T-helper 2 cell treated with Interferon-gamma antibody and Interleukin-4, amounts not matched to agents 5 μg/mL and 100 μg/mL, for 36 hours (primary cell): ENCODE data around the gene C14orf132.

Experiments used
- DNase-seq: peaks from one replicate; pipeline ENCODE4 v3.0.0; 2021; ENCODE audit warnings: low spot score
- H3K27ac Mint-ChIP-seq: one replicate; pipeline ENCODE4 v1.8.0; 2021; ENCODE audit warnings: mild to moderate bottlenecking, mixed read lengths
- H3K27me3 Mint-ChIP-seq: one replicate; pipeline ENCODE4 v1.8.0; 2021; ENCODE audit warnings: low read depth, mixed read lengths
- H3K36me3 Mint-ChIP-seq: one replicate; pipeline ENCODE4 v1.8.0; 2021; ENCODE audit warnings: low read depth, mixed read lengths
- H3K4me1 Mint-ChIP-seq: one replicate; pipeline ENCODE4 v1.8.0; 2021; ENCODE audit warnings: low read depth, mixed read lengths
- H3K4me3 Mint-ChIP-seq: one replicate; pipeline ENCODE4 v1.8.0; 2022; ENCODE audit warnings: mild to moderate bottlenecking, moderate library complexity, mixed read lengths
- H3K9me3 Mint-ChIP-seq: one replicate; pipeline ENCODE4 v1.8.0; 2021; ENCODE audit warnings: mixed read lengths

Gene C14orf132

DNA sequence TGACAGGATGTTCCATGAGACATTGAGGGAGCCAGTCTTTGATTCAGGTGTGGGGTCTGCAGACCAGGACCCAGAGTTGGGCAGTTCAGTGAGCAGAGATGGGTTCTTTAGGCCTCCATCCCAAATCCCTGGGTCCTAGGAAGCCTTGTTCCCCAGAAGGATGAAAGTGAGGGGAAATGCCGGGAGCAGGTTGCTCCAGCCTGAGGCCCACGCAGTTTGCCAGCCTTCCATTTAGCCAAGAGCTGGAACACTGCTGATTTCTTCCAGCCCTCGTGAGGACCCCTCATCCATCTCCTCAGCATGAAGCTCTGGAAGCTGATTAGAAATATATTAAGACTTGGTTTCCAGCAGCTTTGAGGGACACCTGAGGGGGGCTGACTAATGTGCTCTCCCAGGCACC is 12.1 kb downstream of the C14orf132 start:
- DNase-seq, result no peak
- Mint-ChIP-seq H3K36me3 (no peaks in the 10 kb centered on the region), H3K27me3 (no peaks in the 10 kb centered on the region), H3K4me3 (no peak overlapping the region), H3K4me1 (no peaks in the 10 kb centered on the region), H3K27ac (no peak overlapping the region), H3K9me3 (no peaks in the 10 kb centered on the region)

DNA sequence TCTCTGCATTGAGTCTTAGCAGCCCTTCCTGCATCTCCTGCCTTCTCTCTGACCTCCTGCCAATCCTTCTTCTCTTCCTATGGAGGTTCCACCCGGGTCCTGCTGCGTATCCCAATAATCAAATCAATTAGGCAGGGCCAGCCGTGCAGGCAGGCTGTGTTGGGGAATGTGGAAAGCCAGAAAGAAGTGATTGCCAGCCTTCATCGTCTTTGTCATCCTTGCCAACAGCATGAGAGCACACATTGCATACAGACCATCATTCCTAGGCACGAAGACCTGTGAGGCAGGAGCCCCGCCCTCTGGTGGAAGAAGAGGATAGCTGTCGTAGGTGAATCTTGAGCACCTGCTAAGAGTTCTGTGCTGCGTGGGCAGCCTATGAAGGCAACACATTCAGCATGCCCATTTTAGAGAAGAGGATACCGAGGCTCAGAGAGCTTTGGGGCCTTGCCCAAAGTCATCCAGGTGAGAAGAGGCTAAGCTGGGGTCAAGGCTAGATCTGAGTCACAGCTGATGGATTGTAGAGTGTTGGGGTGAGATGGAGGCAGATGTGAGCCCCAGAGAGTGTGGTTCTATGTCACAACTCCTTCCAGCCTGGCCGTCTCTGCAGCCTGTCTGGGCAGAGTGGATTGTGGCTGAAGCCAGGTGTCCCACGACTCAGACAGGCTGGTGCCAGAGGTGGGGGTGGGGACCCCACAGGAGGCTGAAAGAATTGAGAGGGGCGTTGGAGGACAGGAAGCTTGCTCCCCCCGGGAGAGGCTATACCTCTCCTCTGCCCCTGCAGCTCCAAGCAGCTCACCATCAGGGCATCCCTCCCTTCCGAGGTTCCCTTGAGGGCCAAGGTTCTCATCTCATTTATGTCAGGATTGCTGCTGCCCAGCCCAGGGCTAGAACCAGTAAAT is 12.7 kb downstream of the C14orf132 start:
- H3K36me3 Mint-ChIP-seq, result no peaks in the 10 kb centered on the region
- DNase-seq, result no peak
- no peaks in the 10 kb centered on the region for H3K4me1 Mint-ChIP-seq
- H3K27ac Mint-ChIP-seq, result no peak overlapping the region
- H3K4me3 Mint-ChIP-seq, result no peak overlapping the region
- no peaks in the 10 kb centered on the region for H3K9me3 Mint-ChIP-seq
- H3K27me3 Mint-ChIP-seq, result no peaks in the 10 kb centered on the region

DNA sequence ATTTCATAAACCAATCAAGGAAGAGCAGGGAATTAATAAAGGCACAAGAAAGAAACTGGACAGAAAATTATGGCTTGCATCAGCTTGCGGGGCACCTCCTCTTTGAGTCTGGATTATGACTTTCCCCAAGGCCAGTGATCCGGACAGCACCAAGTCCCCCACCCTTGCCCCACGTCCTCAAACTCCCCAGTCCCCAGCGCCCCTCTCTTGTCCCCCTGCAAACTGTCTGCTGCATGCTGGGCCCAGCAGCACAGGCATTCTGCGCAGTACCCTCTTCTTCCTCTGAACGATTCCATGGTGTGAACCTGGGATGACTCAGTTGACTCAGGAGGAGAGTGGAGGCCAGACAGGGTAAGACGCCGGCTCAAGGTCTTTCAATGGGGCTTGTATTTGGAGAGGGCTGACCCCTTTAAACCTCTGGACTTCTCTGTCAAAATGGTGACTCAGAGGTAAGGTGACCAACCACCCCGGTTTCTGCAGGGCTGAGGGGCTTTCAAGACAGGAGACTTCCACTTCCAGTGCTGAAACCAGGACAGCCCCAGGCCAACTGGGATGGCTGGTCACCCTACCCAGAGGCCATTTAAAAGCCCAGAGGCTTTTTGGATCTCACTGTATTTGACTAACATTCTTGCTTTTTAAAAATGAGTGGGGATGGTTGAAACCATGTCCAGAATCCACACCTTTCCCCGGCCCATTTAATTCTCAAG is 13.5 kb downstream of the C14orf132 start:
- no peaks in the 10 kb centered on the region for H3K27me3 Mint-ChIP-seq
- no peaks in the 10 kb centered on the region for H3K9me3 Mint-ChIP-seq
- H3K4me3 Mint-ChIP-seq, result no peak overlapping the region

DNA sequence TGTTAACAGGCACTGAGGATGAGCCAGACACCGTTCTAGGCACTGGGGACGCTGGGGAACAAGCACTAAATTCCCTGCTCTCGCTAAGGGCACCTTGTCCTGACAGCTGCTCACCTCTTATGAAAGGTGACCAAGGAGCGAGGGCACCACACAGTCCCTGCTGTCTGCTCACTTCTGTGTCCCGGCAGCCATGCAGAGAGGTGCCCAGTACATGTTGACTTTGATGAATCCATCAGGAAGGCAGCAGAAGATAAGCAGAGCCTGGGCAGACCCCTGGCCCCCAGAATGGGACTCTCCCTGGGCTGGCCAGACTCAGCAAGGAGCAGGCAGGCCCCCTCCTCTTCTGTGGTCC is 14.1 kb downstream of the C14orf132 start:
- Mint-ChIP-seq H3K27me3 (no peaks in the 10 kb centered on the region), H3K4me1 (no peaks in the 10 kb centered on the region), H3K36me3 (no peaks in the 10 kb centered on the region), H3K4me3 (no peak overlapping the region), H3K9me3 (no peaks in the 10 kb centered on the region), H3K27ac (no peak overlapping the region)
- no peak for DNase-seq

More for the DNA sequence above, 13.5 kb downstream of the C14orf132 start:
- Mint-ChIP-seq H3K27ac (no peak overlapping the region), H3K4me1 (no peaks in the 10 kb centered on the region), H3K36me3 (no peaks in the 10 kb centered on the region)
- DNase-seq, result no peak

DNA sequence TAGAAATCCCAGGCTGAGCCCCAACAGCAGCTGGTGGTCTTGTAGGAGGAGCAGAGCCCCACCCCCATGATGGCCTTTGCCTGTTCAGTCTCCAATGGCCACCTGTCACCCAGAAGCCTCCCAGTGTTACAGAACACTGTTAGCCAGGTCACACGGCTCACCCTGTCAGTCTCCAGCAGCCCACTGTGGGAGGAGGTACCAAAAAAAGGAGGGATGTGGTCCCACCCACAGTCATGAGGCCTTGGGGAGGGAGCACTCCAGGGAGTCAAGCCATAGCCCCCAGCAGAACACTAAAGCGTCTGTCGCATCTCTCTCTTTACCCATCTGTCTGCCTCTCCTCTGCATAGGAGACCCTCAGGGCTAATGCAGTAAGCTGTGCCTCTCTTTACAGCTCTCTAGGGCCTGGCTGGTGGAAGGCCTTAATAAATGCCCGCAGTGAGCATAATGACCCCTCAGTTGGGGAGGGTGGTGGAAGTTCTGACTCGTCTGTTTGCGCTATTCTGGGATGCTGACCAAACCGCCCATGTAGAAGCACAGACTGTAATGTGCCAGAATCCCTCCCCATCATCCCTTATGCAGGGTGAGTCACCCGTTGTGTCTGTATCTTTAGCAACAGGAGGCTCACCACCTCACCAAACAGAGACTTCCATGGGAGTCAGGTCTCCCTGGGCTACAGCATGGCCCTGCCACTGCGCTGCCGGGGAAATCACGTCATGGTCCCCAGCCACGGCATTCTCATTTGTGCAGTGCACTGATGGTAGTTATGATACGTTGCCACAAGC is 14.6 kb downstream of the C14orf132 start:
- Mint-ChIP-seq H3K9me3 (no peaks in the 10 kb centered on the region), H3K4me3 (no peak overlapping the region), H3K27me3 (no peaks in the 10 kb centered on the region), H3K27ac (no peak overlapping the region), H3K4me1 (no peaks in the 10 kb centered on the region), H3K36me3 (no peaks in the 10 kb centered on the region)
- DNase-seq, result no peak

DNA sequence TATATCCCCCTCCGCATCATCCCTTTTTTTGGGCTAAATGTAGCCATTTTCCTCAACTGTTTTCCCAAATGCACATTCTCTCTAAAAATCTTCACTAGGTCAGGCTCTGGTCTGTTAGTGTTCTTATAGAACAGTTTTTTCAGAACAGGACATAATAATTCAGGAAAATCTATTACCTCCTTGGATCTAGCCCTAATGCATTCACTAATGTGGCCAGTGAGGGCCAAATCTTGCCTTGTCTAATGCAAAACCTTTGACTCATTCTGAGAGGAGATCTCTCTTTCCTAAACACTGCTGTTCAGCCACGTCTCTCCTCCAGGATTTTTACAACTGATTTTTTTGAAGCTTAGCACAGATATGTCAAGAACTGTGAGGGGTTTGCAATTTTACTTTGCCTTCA is 15.5 kb downstream of the C14orf132 start:
- Mint-ChIP-seq H3K9me3 (no peaks in the 10 kb centered on the region), H3K4me3 (no peak overlapping the region), H3K27ac (no peak overlapping the region)

DNA sequence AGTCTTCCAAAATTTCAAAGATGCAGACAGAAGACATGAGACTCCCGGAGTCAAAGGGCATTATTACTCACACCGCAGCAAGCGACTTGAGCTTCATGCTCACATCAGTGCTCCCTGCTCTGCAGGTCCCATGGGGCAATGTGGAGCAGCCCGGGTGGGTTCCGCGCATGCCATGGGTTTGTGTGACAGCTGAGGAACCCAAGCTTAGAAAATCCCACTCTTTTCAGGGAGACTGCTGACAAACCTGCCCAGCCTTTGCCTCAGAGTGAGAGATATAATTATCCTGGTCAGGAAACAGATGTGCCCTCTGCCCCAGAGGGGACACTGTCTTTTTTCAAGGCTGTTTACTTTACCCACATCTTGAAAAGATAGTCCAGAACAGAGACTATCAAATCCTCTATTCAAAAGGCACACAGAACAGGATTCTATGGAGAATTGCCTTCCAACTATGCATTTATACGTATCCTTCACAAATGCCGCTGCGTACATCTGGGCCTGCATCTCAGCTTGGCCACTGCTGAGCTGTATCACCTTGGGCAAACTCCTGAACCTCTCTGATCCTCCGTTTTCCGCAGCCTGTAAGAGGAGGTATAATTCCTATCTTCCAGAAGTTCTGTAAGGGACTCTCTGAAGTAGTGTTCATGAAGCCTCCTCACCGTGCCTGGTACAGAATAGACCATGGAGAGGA is 16.0 kb downstream of the C14orf132 start:
- Mint-ChIP-seq H3K36me3 (no peaks in the 10 kb centered on the region), H3K9me3 (no peaks in the 10 kb centered on the region), H3K4me3 (no peak overlapping the region), H3K27ac (no peak overlapping the region), H3K4me1 (no peaks in the 10 kb centered on the region), H3K27me3 (no peaks in the 10 kb centered on the region)
- DNase-seq, result no peak

More for the DNA sequence above, 15.5 kb downstream of the C14orf132 start:
- DNase-seq, result no peak
- Mint-ChIP-seq H3K36me3 (no peaks in the 10 kb centered on the region), H3K27me3 (no peaks in the 10 kb centered on the region), H3K4me1 (no peaks in the 10 kb centered on the region)

DNA sequence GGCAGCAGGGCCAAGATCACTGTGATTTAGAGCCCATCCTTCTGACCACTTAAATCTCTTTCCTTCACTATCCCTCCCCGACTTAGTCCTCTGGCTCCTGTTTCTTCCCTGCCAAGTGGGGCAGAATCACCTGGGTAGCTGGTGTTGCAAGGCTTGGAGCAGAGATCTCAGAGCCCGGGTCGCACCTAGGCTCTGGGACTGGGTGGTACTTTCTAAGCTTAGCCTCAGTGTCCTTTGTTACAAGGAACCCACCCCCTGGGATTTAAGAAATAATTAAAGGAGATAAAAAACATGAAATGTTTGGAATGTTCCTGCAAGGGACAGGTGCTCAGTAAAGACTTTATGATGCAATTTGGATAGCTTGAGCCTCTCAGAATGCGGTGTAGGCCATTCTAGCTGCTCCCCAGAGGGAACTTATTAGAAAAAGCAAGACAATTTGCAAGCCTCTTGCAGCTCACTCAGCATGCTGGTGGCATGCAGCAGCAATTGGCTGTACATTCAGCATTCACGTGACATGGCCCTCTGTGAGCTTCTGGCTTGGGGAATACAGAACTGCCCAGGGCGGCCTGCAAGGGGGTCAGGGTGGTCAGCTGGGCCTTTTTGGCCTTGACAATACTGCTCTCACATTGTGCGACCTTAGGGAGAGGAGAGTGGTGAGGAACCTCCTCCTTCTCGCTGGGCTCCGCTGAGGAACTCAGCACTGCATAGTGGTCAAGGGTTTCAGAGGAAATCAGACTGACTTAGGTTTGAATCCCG is 16.8 kb downstream of the C14orf132 start:
- no peak overlapping the region for H3K27ac Mint-ChIP-seq
- peaks cover 2% of the 10 kb centered on the region for H3K27me3 Mint-ChIP-seq

DNA sequence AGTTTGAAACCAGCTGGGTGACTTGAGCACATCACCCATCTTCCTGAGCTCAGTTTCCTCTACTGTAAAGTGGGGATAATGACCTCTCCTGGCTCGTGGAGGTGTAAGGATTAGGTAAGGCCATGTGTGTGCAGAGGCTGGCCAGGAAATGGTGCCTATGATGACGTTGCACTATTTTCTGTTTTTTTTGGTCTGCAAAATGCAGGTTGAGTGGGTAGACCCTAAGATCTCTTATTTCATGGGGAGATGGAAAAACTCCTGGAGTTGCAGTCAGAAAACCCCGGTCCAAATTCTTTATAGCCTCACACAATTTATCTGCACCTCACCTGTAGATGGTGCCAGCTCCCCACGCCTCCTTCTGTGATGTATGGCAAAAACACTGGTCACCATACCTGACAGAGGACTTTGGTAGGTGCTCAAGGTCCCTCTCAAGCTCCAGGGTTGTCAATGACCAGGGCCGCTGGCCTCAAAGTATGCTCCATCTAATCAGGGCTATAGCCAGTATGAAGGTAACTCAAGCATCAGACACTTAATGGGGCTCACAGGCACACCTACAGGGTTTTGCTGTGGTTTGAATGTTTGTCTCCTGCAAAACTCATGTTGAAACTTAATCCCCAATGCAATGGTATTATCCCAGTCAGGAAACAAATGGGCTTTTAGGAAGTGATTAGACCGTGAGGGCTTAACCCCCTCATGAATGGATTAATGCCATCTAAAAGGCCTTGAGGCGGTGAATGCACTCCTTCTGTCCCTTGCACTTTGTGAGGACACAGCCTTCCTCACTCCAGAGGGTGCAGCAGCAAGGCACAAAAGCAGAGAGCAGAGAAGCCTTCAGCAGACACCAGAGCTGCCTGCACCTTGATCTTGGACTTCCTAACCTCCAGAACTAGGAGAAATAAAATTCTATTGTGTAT is 17.6 kb downstream of the C14orf132 start:
- H3K9me3 Mint-ChIP-seq, result no peaks in the 10 kb centered on the region
- H3K4me3 Mint-ChIP-seq, result no peak overlapping the region
- H3K27me3 Mint-ChIP-seq, result peaks cover 2% of the 10 kb centered on the region
- H3K27ac Mint-ChIP-seq, result no peak overlapping the region
- DNase-seq, result no peak
- no peaks in the 10 kb centered on the region for H3K4me1 Mint-ChIP-seq
- H3K36me3 Mint-ChIP-seq, result no peaks in the 10 kb centered on the region

More for the DNA sequence above, 16.8 kb downstream of the C14orf132 start:
- DNase-seq, result no peak
- no peaks in the 10 kb centered on the region for H3K9me3 Mint-ChIP-seq
- H3K36me3 Mint-ChIP-seq, result no peaks in the 10 kb centered on the region
- H3K4me3 Mint-ChIP-seq, result no peak overlapping the region
- H3K4me1 Mint-ChIP-seq, result no peaks in the 10 kb centered on the region

DNA sequence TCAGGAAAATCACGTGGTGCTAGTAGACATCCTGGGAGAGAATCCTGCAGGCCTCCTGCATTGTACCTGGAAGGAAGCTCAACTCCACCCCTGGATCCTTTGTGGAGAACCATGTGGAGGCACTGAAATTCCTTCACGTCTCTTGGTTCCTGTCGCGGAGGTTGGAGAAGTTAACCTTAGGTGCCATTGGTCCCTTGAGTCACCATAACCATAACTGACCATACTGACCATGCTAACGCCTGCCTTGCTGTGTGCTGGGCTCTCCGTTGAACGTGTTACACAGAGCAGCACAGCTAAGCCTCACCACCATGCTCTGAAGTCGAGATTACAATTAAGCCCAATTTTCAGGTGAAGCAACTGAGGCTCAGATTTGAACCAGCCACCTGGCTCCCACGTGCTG is 18.6 kb downstream of the C14orf132 start:
- Mint-ChIP-seq H3K4me1 (no peaks in the 10 kb centered on the region), H3K27ac (no peak overlapping the region), H3K36me3 (no peaks in the 10 kb centered on the region), H3K4me3 (no peak overlapping the region), H3K27me3 (peaks cover 2% of the 10 kb centered on the region), H3K9me3 (no peaks in the 10 kb centered on the region)
- no peak for DNase-seq

DNA sequence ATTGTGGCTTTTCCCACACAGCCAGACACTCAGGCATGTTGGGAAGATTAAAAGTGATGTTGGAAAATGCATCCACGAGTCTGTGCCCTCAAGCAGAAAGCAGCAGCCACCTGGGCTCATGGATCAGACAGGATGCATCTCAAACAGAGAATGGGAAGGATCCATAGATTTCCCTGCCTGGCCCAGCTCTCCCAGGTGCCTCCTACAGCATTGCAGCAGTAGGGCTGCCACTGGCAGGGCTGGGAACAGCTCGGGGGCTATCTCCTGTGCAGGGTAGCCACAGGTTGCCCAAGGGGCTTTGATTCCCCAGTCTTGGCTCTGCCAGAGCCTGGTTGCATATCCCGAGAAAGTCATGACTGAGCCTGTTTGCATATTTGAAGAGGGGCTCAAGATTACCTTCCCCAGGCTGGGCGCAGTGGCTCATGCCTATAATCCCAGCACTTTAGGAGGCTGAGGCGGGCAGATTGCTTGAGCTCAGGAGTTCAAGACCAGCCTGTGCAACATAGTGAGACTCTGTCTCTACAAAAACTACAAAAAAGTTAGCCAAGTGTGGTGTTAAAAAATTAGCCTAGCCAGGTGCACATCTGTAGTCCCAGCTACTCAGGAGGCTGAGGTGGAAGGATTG is 19.5 kb downstream of the C14orf132 start:
- H3K9me3 Mint-ChIP-seq, result no peaks in the 10 kb centered on the region
- no peaks in the 10 kb centered on the region for H3K36me3 Mint-ChIP-seq
- peaks cover 2% of the 10 kb centered on the region for H3K27me3 Mint-ChIP-seq
- no peak for DNase-seq
- no peaks in the 10 kb centered on the region for H3K4me1 Mint-ChIP-seq
- no peak overlapping the region for H3K4me3 Mint-ChIP-seq
- no peak overlapping the region for H3K27ac Mint-ChIP-seq

DNA sequence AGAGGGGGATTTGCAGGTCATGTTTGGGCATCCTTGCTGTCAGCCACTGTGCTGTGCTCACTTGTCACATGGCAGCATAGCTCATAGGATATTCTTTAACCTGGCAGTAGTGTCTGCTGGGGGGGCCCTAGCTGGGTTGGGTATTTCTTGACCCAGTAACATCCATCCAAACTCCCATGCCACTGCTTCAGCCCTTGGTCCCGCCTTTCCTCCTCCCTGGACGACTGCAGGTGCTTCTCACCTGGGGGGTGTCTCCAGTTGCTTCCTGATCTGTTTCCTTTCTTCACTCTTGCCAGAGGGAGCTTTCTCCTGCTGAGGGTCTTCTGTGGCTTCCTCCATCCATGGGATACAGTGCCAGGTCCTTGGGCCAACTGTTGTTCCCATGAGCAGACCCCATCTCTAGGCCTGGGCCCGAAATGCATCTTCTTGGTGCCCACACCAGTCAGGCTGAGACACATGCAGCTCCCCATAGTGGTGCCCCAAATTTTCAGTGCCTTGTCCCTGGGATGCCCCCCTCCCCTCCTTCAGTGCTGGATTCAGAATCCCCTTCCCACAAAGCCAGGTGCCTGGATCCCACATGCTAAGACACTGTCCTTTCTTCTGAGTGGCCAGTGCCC is 20.5 kb downstream of the C14orf132 start:
- Mint-ChIP-seq H3K4me3 (no peak overlapping the region), H3K27me3 (peaks cover 2% of the 10 kb centered on the region), H3K9me3 (no peaks in the 10 kb centered on the region), H3K4me1 (no peaks in the 10 kb centered on the region), H3K27ac (no peak overlapping the region), H3K36me3 (no peaks in the 10 kb centered on the region)
- DNase-seq, result no peak
